ENCODE results near the gene GPC6.

The GPC6 gene

DNA sequence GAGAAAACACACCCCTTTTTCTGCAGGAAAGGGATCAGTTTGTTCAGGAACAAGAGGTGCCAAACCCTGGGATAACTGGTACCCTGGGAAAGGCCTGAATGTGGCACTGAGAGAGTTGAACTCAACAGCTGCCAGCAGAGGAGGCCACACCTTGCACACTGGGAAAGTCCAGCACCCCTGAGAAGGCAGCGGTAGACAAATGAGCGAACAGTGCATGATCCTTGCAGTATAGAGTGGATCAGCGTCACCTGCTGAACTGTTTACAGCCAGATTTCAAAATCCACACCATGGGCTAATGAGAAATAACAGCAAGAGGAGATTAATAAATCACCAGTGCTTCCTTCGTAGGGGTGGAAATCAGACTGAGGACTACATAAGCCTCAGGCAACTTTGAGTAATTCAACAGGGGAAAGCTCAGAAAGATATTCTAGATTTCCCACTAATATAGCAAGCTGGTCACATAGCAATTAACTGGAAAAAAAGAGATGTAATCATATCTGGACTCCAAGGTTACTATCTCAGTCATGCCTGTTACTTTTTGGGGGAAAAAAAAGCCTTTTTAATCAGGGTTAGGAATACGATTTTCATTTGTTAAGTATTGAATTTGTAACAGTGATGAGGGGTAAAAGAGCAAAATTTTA is 1200.8 kb downstream of the GPC6 start:
- DNase-seq (no peak), ATAC-seq (no peak)
- Mint-ChIP-seq H3K27ac (no peak overlapping the region), H3K9me3 (peaks cover 5 to 14% of the 10 kb centered on the region in 2 donors), H3K27me3 (no peaks in the 10 kb centered on the region), H3K4me1 (peaks cover 19% of the 10 kb centered on the region), H3K4me3 (no peak overlapping the region)

DNA sequence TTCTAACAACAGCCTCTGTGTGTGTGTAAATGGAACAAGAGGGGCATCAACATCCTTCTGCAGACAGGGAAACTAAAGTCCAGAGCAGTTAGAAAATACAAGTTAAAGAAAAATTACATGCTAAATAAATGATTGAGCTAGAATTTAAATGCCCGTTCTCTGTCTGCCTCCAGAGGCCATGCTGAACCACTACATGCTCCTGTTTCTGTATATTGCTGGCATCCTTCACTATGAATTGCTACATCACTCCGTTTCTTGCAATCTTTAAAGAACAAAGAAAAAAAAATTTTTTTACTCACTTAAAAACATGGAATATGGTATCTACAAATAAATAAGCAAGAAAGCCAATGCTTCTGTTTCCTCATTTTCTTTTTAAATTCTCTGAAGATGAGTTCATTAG is 1205.0 kb downstream of the GPC6 start:
- H3K4me3 Mint-ChIP-seq: no peak overlapping the region
- DNase-seq (no peak), ATAC-seq (no peak)
- no peaks in the 10 kb centered on the region for H3K27me3 Mint-ChIP-seq
- no peak overlapping the region for H3K27ac Mint-ChIP-seq
- peaks cover 5 to 15% of the 10 kb centered on the region in 2 donors for H3K9me3 Mint-ChIP-seq
- peaks cover 48% of the 10 kb centered on the region for H3K4me1 Mint-ChIP-seq

DNA sequence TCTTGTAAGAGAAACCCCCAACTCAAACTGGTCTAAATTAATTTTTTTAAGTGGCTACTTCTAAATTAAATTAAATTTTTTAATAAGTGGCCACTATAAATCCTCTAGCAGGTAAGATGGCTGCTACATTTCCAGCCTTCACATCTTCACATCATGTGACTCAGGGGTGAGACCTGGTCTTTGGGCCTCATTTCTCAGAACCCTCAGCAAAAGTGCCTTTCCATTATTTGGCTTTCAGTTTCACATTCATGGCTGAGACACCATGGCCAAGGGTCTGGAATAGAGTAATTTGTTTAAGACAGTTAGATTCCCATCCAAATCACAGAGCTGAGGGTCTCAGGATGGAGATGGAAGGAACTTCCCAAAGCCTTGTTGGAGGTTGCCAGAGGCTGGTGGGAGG is 1205.4 kb downstream of the GPC6 start:
- peak; percentile 10 to 28 for DNase-seq
- Mint-ChIP-seq H3K9me3 (peaks cover 5 to 15% of the 10 kb centered on the region in 2 donors), H3K27ac (peak overlapping the region; percentile 88 to 93)

DNA sequence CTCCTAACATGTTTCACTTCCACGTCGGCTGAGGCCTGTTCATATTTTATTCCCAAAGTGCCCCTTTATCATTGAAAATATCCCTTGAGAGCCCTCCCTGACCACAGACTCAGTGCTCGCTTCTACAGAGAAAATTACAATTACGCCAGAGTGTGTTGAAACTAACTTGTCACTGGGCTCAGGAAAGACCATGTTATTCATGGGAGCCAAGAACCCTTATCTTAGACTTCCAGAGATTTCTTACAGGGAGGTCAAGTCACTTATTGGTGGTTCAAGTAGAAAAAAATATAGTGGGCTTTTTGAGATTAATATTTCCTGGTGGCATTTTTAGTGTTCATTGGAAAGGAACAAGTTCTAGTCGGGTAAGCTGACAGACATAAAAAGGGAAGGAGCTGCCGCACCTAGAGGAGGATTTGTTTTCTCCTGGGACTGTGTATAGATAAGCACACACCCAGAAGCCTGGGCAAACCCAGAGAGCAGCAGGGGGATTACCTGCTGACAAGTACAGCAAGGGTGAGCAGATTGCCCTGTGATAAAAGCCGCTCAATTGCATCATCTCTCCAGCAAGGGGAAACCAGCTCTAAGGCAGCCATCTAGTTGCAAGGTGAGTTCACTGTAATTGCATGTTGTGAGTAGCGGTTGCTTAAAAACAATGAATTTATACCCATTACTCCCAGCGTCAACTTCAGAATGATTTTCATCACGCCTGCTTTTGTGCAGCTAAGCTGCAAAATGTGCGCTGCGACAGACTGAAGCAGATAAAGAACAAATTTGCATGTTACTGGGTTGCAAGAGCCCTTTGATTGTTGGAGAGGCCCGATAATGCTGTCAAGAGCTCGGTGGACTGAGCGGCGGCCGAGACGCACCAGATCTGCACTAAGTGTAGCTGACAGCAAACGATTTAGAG is 1206.7 kb downstream of the GPC6 start:
- peaks cover 48% of the 10 kb centered on the region for H3K4me1 Mint-ChIP-seq
- H3K27ac Mint-ChIP-seq: peak overlapping the region; percentile 65 to 90
- H3K4me3 Mint-ChIP-seq: peak overlapping the region; percentile 39 to 45
- peak; percentile 95 for ATAC-seq
- no peaks in the 10 kb centered on the region for H3K27me3 Mint-ChIP-seq
- peak; percentile 17 to 52 for DNase-seq
- peaks cover 5 to 15% of the 10 kb centered on the region in 2 donors for H3K9me3 Mint-ChIP-seq

More for the DNA sequence above, 1205.4 kb downstream of the GPC6 start:
- Mint-ChIP-seq H3K27me3 (no peaks in the 10 kb centered on the region), H3K4me3 (peak overlapping the region in 1 of 2 donors; percentile 41), H3K4me1 (peaks cover 48% of the 10 kb centered on the region)
- ATAC-seq: peak; percentile 68

DNA sequence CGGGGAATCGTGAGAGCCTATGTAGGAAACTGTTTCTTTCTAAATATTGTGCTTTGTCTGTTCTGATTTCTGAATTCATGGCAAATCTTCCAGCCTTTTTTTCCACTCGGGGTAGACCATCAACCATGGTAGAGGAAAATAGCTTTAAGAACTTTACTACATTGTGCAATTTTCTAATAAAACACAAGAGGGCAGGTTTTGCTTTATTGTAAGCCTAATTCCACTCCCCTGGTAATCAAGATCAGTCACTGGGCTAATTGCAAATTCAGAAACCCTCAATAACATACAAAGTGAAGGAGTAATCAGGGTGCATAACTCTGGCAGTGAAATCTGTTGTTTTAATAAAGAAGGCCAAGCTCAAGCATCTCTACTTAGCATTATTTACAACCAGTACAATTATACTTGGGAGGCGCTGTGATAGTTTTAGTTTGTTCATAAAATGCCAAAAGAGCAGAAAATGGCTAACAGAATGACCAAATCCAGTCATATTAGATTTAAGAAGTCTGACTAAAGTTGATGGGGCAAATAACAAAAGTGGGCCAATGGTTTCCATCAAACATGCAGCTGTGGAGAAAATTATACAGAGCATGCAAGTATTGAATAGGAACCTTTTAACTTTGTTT is 1209.1 kb downstream of the GPC6 start:
- Mint-ChIP-seq H3K9me3 (peaks cover 5 to 11% of the 10 kb centered on the region in 2 donors), H3K4me3 (no peak overlapping the region), H3K27ac (no peak overlapping the region), H3K4me1 (peaks cover 45% of the 10 kb centered on the region), H3K27me3 (no peaks in the 10 kb centered on the region)
- no peak for DNase-seq
- peak; percentile 54 for ATAC-seq

DNA sequence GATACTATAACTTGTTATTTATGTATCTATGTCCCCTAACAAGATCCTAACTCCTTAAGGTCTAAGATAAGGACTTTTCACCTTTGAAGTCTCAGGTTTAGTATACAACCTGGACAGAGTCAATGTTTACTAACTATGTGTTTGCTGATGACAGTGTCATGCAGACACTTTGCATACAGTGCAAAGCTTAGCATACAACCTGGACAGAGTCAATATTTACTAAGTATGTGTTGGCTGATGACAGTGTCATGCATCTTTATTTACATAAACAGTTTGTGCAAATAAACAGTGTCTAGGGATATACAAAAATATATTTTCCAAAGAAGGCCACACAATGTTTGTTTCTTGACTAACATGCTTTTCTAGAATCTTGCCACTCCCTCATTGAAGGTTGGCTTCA is 1218.2 kb downstream of the GPC6 start:
- Mint-ChIP-seq H3K27me3 (no peaks in the 10 kb centered on the region), H3K9me3 (no peaks in the 10 kb centered on the region), H3K27ac (no peak overlapping the region), H3K4me3 (no peak overlapping the region), H3K4me1 (no peaks in the 10 kb centered on the region)
- DNase-seq: no peak
- ATAC-seq: no peak

DNA sequence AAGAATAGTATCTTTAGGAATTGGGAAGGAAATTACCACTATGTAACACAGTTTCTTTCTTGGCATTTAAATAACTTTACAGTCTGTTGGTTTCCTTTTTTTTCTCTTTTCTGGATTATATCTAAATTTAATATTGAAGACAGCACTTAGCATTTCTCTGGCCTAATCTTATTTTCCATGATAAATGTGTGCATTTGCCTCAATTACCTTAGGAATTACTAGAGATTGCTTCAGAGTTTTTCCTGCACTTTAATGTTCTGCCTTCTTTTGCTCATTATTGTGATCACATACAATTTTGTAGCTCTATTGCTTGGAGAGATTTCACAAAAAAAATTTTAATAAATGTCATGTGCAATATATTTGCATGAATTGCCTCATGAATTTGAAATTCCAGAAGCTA is 1227.7 kb downstream of the GPC6 start:
- Mint-ChIP-seq H3K4me3 (no peak overlapping the region), H3K4me1 (no peaks in the 10 kb centered on the region), H3K9me3 (no peaks in the 10 kb centered on the region), H3K27me3 (no peaks in the 10 kb centered on the region), H3K27ac (no peak overlapping the region)
- DNase-seq (no peak), ATAC-seq (no peak)

DNA sequence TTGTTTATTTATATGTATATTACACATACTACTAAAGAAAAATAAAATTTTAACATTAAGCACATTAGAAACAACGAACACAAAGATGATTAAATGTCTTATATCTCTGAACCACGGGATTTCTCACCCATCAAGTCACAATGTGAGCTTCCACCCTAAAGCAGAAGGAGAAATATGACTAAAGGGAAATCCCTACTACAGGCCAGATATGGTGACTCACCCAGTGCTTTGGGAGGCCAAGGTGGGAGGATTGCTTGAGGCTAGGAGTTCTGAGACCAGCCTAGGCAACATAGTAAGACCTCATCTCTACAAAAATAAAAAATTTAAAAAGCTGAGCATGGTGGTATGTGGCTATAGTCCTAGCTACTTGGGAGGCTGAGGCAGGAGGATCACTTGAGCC is 1228.3 kb downstream of the GPC6 start:
- no peak overlapping the region for H3K4me3 Mint-ChIP-seq
- peak overlapping the region in 1 of 2 donors; percentile 7 for H3K27ac Mint-ChIP-seq
- ATAC-seq: peak; percentile 82
- DNase-seq: peak in 1 of 2 donors; percentile 19
- H3K9me3 Mint-ChIP-seq: no peaks in the 10 kb centered on the region
- H3K27me3 Mint-ChIP-seq: no peaks in the 10 kb centered on the region
- H3K4me1 Mint-ChIP-seq: no peaks in the 10 kb centered on the region

DNA sequence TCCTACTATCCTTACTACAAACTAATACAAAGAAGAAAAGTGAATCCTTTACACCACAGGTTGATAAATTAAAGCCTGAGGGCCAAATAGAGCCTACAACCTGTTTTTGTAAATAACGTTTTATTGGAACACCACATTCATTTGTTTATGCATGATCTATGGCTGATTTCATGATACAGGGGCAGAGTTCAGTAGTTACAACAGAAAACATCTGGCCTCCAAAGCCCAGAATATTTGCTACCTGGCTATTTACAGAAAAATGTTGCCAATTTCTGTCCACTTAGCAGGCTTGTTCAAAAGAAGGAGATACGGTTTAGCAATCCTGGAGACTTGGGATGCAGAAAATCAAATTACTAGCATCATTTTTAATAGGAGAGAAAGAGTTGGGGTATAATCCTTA is 1228.8 kb downstream of the GPC6 start:
- H3K9me3 Mint-ChIP-seq: no peaks in the 10 kb centered on the region
- no peak for DNase-seq
- no peaks in the 10 kb centered on the region for H3K27me3 Mint-ChIP-seq
- ATAC-seq: no peak
- H3K4me1 Mint-ChIP-seq: no peaks in the 10 kb centered on the region
- no peak overlapping the region for H3K4me3 Mint-ChIP-seq
- no peak overlapping the region for H3K27ac Mint-ChIP-seq

Data from stimulated activated naive CD8-positive, alpha-beta T cell treated with anti-CD3 and anti-CD28 coated beads, Interleukin-15, amount 100 ng/mL, for 72 hours (primary cell).